BJ (cell line): ENCODE results near the gene POLR3A. TPM values are rescaled to one million over a fixed set of nuclear protein-coding genes. Genes with fewer than 3 reads are reported as not detected.

Experiments
- CTCF ChIA-PET: fragments of 350-600 bp; formaldehyde crosslinking; extraction: SDS; loops from one replicate; lab custom pipeline; 2021; ENCODE audit warnings: antibody characterized with exemption, inconsistent platforms; lab: Yijun Ruan, JAX
- POLR2A ChIA-PET: fragments of 300-600 bp; sonication (Branson Sonifier 250); formaldehyde crosslinking; extraction: SDS; loops from one replicate; lab custom pipeline; 2021; ENCODE audit warnings: antibody characterized with exemption; lab: Charles Lee
- DNase-seq: peaks from one replicate; pipeline ENCODE4 v3.0.0-alpha.2; 2011; ENCODE audit warnings: low read depth
- H3K27me3 ChIP-seq: 2 replicates; pipeline ENCODE4 v1.6.0; 2011; ENCODE audit warnings: low read length; ENCODE audit not compliant: control insufficient read depth, insufficient read depth
- H3K36me3 ChIP-seq: 2 replicates; pipeline ENCODE4 v1.5.1; 2011; ENCODE audit warnings: low read length; ENCODE audit not compliant: control insufficient read depth, insufficient read depth
- H3K4me3 ChIP-seq: 2 replicates; pipeline ENCODE4 v1.5.1; 2011; ENCODE audit warnings: low read depth, mild to moderate bottlenecking, control low read depth, low read length
- CTCF ChIP-seq: IDR thresholded peaks from 2 replicates; pipeline ENCODE4 v1.5.1; 2011; ENCODE audit warnings: low read depth, mild to moderate bottlenecking, control low read depth, inconsistent platforms, low read length, moderate library complexity; ENCODE audit not compliant: insufficient read depth
- polyA plus RNA-seq: library from polyadenylated mRNA; depleted of rRNA; stranded (reverse); fragments of >200 nt; gene quantifications from 2 replicates; pipeline ENCODE4 v1.2.3, GENCODE V29; 2011

POLR3A gene
- polyA plus RNA-seq, 1 experiment: 12.7 TPM

DNA sequence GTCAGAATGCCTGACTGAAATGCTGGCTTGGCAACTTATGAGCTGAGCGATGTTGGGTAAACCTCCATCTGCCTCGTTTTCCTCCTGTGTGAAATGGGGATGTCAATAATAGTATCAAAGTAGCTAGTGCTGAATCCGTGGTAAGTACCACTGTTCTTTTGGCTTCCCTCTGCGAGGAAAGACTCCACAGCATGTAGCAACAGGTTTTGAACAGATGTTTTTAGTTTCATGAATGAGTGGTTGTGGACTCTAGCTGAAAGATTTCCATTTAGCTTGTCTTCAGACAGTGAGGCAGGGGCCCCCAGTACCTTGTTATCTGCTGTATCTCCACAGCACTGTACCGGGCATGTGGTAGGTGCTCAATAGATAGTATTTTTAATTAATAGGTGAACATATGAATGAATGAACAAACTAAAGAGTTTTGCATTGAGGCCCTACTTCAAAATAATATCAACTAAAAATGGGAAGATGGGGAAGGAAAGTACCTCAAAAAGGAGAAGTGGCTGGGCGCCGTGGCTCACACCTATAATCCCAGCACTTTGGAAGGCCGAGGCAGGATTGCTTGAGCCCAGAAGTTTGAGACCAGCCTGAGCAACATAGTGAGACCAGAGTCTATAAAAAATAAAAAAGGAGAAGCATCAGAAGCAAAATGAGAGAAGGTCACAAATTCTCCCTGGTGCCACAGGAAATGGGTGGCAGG, 97.1 kb downstream of the POLR3A start:
- POLR2A ChIA-PET: no interaction called here
- CTCF ChIA-PET: interaction anchor here (1.1 kb wide), 1 partner anchor 10 kb away, joined by 5 read pairs; no protein-coding TSS in a partner anchor
- H3K4me3 ChIP-seq: no peak overlapping the region
- H3K36me3 ChIP-seq: no peaks in the 10 kb centered on the region
- no peaks in the 10 kb centered on the region for H3K27me3 ChIP-seq
- DNase-seq: no peak
- TF ChIP-seq CTCF: no peak

- peak overlapping the region; percentile 92 for H3K4me3 ChIP-seq
- ChIA-PET POLR2A (interaction anchor here (1.3 kb wide), 1 partner anchor 12 kb away, joined by 3 read pairs; no protein-coding TSS in a partner anchor), CTCF (interaction anchor here (0.9 to 1.3 kb wide), 3 partner anchors 11 to 81 kb away, joined by 3 read pairs; no protein-coding TSS in a partner anchor)
- no peak for DNase-seq
- H3K36me3 ChIP-seq: 0 out of 2 replicates have a peak, but pooled peaks cover under 1% of the 10 kb centered on the region
- no peak for TF ChIP-seq CTCF
- H3K27me3 ChIP-seq: no peaks in the 10 kb centered on the region
Measured at GRCh38 chr10:77927402-77928246, 101.7 kb downstream of the POLR3A start.

DNA sequence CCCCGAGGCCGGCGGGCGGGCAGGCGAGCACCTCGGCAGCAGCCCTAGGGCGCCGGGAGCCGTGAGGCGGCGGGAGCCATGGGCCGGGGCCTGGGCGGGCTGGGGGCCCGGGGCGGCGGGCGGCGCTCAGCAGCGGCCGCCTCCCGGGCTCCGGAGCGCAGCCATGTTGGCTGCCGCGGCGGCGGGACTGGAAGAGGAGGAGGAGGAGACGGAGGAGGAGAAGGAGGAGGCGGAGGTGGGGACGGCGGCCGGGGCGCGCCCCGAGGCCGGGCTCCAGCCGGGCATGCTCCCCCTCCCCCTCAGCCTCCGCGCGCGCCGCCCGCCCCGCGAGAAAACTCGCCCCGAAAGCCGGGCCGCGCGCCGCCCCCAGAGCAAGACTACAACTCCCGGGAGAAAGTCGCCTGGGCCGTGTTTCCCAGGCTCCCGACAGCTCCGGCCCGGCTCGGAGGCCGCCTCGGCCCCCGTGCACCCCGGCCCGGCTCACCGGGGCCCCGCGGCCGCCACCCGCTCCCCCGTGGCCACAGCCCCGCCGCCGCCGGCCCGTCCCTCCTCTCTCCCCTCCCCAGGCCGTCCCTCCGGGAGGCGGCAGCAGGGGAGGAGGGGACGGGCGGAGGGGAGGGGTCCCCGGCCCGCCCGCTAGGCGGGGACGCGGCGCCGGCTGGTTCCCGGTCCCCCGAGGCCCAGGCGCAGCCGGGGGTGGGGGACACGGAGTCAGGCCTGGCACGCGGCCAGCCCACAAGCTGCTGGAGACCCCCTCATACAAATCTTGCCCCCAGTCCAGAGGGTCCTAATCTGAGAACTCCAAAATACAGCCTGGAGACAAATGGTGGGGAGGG, 102.5 kb downstream of the POLR3A start, which contains the start of gene DLG5:
TSS of gene DLG5 (minus strand) at position 190 of the 836 bp plus-strand sequence. CDS start 235 bp downstream, outside the sequence.
- Histone ChIP-seq H3K27me3 (no peaks in the 10 kb centered on the region), H3K4me3 (peak within 1 kb of the TSS; percentile 92), H3K36me3 (0 out of 2 replicates have a peak, but pooled peaks cover 1% of the 10 kb centered on the region)
- ChIA-PET POLR2A (interaction anchor here (0.7 to 1.3 kb wide), 2 partner anchors 12 to 13 kb away, joined by 3 read pairs; no protein-coding TSS in a partner anchor), CTCF (interaction anchor here (1.0 to 1.4 kb wide), 4 partner anchors 31 to 51 kb away, joined by 3 to 4 read pairs (median 3); no protein-coding TSS in a partner anchor)
- no peak for DNase-seq
- TF ChIP-seq CTCF: no peak

DNA sequence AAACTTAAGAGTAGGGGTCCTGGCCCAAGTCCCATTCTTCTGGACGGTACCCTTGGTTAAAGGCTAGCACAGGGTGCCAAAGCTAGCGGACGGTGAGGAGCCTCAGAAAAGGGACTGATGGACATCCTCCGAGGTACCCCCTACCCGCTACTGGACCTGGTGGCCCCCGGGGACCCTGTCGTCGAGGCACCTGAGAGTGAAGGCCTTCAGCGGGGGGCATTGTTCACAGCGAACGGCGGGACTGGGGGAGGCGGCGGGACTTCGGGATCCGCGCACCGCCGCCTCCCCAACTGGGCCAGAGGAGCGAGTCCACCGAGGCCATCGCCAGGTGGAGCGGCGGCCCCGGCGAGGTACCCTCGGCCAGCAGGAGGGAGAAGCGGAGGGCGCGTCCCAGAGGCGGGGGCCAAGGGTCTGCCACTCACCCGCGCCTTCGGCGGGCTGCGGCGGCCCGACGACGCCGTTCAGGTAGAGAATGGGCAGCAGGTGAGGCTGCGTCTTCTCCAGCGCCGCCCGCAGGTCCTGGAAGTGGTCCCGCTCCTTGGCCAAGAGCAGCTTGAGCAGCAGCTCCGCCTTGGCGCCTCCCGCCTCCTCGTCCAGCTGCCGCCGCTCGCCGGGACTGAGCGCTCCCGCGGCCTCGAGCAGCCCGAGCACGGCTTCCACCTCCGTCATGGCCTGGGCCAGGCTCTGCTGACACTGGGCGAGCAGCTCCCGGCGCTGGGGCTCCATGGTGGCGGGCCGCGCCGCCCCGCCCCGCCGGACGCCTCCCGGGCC, 103.3 kb downstream of the POLR3A start:
- CTCF ChIA-PET: interaction anchor here (1.0 to 2.1 kb wide), 6 partner anchors 31 to 79 kb away, joined by 3 to 10 read pairs (median 4); no protein-coding TSS in a partner anchor
- DNase-seq: no peak
- POLR2A ChIA-PET: interaction anchor here (0.7 kb wide), 1 partner anchor 11 kb away, joined by 3 read pairs; no protein-coding TSS in a partner anchor
- Histone ChIP-seq H3K27me3 (no peaks in the 10 kb centered on the region), H3K4me3 (peak overlapping the region; percentile 92), H3K36me3 (0 out of 2 replicates have a peak, but pooled peaks cover 1% of the 10 kb centered on the region)
- no peak for TF ChIP-seq CTCF
